Adrenal gland (tissue), 5 donors: ENCODE measurements around the gene RNF215.

Experiments
- POLR2A ChIP-seq, 2 donors: fragments of 450-650 bp; IDR thresholded peaks; one replicate each; pipeline ENCODE4 v1.6.1; 2017; ENCODE audit warnings: antibody characterized with exemption in 2 of 2, mild to moderate bottlenecking in 2 of 2, moderate library complexity in 1 of 2
- TF ChIP-seq, protein P1 (sequence below), 6 experiments: fragments of 450-650 bp in 4 of 6; fragments of 200-600 bp in 2 of 6; sonication (generic) in 1 of 6; IDR thresholded peaks; 1 replicate in 5 of 6; 2 replicates in 1 of 6; pipeline versions ENCODE4 v1.5.1 to v1.8.0; 2016 to 2021; ENCODE audit warnings: antibody characterized with exemption in 6 of 6, mild to moderate bottlenecking in 2 of 6, moderate library complexity in 1 of 6
- donor health status: DM: no; HTN: no; CAD: no.

DNA sequence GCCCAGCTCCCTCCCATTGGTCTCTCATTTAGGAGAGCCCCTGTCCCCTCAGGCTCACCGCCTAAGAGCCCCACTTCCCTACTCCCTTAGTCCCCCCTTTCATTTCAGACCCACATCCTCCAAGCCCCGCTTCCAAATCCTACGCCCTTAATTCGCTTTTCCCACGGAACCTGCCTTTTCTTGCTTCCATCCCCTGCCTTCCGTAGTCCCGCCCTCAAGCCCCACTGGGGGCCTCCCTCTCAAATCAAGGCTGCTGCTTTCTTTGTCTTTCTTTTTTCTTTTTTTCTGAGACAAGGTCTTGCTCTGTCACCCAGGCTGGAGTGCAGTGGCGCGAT is 30.0 kb downstream of the RNF215 start:
- TF ChIP-seq, protein P1, sequence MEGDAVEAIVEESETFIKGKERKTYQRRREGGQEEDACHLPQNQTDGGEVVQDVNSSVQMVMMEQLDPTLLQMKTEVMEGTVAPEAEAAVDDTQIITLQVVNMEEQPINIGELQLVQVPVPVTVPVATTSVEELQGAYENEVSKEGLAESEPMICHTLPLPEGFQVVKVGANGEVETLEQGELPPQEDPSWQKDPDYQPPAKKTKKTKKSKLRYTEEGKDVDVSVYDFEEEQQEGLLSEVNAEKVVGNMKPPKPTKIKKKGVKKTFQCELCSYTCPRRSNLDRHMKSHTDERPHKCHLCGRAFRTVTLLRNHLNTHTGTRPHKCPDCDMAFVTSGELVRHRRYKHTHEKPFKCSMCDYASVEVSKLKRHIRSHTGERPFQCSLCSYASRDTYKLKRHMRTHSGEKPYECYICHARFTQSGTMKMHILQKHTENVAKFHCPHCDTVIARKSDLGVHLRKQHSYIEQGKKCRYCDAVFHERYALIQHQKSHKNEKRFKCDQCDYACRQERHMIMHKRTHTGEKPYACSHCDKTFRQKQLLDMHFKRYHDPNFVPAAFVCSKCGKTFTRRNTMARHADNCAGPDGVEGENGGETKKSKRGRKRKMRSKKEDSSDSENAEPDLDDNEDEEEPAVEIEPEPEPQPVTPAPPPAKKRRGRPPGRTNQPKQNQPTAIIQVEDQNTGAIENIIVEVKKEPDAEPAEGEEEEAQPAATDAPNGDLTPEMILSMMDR (IDR thresholded peaks at IDR 0.05), result no peak
- no peak for TF ChIP-seq POLR2A (IDR thresholded peaks at IDR 0.05)
